HL-60 (cell line): ENCODE data around the gene SAP30L.

Experiments used
- CTCF ChIP-seq: IDR thresholded peaks from one replicate; pipeline ENCODE4 v1.5.1; 2011; ENCODE audit warnings: low read length, control low read depth, inconsistent platforms; ENCODE audit not compliant: insufficient read depth
- SPI1 ChIP-seq: IDR thresholded peaks from 2 replicates; pipeline ENCODE4 v1.6.1; 2012; ENCODE audit warnings: low read depth, mild to moderate bottlenecking, borderline replicate concordance

- TF ChIP-seq SPI1 (no peak), CTCF (no peak)
These were observed 45.1 kb upstream of the SAP30L start for GRCh38 chr5:154400678-154401077.
